ENCODE measurements around the gene MDFI. TPM values are rescaled to one million over a fixed set of nuclear protein-coding genes. Genes with fewer than 3 reads are reported as not detected.

The MDFI gene
- total RNA-seq, 1 experiment from 2014 or later: 0.52 TPM

- no peak for DNase-seq (ENCODE audit: extremely low read depth, low read depth)
These were observed 7.3 kb upstream of the MDFI start for GRCh38 chr6:41630946-41631345.

- DNase-seq (ENCODE audit: extremely low read depth, low read depth): no peak
These were observed 5.1 kb upstream of the MDFI start for GRCh38 chr6:41633056-41633634.

DNA sequence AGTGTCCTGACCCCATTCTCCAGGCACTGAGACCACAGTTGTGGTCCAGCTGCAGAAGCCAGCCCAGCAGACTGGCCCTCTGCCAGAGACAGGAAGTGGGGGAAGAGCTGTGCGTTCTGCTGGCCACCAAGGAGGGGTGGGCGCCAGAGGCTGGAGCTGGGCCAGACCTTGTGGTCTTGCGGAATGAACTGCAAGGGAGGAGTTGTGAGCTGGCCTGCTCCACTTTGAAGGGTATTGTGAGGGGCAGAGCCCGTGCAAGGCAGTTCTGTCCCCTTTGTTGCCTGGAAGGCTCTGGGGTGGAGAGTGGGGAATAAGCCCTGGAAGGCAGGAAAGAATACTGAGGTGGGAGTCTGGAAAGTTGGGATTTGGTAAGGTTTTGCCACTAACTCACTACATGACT lies 3.6 kb upstream of the MDFI start:
- no peak for DNase-seq (ENCODE audit: extremely low read depth, low read depth)

GRCh38 chr6:41635365-41635764 lies 2.9 kb upstream of the MDFI start:
- DNase-seq (ENCODE audit: extremely low read depth, low read depth): no peak

DNA sequence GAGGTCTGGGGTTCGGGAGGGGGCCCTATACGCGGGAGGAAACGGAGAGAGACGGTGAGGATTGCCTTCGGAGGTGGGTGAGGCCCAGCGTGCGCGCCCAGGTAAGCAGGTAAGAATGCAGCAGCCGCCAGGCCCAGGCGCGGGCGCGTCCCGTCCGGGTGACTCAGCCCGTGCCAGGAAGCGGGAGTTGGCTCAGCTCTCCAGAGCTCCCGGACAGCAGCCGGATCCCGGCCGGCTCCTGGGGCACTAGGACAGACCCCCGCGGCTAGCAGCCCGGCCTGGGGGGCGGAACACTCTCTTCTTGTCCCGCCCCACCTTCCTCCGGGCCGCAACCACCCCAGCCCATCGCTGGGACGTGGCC lies 1.5 kb upstream of the MDFI start:
- DNase-seq (ENCODE audit: extremely low read depth, low read depth): peak; percentile 11

DNA sequence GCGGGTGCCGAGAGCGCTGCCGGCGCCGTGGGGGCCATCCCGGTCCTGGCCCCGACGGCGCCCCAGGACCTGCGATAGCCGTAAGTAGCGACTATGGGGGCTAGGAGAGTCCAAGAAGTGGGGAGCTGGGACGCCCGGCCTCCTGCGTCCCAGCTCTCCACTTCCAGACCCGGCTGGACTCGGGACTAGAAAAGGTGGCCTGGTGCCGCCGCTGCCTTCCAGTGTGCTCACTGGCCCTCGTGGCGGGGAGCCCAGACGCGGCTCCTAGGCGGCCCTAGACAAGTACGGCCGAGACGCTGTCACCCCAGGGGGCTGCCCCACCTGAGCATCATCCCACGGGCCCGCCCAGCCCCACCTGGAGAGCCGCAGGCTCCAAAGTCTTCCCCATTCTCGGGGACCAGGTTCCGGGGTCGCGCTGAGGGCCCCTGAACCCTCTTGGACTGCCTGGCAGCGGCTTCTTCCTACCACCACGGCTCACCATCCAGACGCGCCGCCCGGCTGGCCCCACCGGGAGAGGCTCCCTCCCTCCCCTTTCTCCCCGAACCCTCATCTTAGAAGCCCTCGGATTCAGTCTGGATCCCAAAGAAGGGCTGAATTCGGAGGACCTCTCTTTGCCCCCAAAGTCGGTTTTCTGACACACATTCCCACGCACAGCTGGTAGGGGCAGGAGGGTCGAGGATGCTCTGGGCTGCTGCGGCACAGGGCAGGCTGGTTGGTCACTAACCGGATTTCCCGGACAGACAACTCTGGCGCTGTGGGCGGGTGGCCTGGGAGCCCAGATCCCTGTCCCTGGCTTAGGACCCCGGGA lies 870 bp upstream of the MDFI start:
- no peak for DNase-seq (ENCODE audit: extremely low read depth, low read depth)

DNA sequence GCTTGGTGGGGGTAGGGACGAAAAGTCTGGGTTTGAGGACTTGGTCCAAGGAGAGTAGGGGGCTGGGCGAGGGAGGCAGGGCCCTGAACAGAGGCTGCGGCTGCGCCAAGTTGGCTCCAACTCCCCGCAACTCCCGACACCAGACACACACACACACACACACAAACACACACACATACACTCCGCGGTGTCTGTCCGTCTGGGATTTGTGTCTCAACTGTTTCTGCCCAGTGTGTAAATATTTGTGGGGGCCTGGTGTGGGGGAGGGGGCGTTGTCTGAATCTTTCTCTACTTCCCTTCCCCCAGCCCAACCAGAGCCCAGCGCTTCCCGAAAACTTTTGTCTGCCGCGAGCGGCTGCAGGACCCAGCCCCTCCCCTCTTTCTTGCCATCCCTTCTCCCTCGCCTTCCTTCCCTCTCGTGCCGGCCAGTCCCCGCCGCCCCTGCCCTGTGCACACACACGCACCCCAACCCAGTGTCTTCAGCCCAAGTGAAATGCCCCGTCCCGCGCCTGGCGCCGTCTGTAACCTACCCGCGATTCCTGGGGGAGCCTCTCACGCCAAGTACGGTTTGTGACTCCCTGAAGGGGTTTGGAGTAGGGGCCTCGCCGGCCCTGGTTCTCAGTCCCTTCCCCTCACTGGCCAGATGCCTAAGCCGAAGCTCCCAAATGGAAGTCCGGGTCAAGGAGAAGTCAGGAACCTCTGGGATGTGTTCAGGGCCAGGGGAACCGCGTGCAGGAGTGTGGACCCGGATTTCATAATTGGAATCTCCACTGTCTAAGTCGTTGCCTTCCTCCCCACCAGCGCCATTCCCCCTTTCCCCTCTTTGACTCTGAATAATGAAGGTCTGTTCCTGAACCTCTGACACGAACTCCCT lies 904 bp downstream of the MDFI start:
- DNase-seq (ENCODE audit: extremely low read depth, low read depth): no peak

DNA sequence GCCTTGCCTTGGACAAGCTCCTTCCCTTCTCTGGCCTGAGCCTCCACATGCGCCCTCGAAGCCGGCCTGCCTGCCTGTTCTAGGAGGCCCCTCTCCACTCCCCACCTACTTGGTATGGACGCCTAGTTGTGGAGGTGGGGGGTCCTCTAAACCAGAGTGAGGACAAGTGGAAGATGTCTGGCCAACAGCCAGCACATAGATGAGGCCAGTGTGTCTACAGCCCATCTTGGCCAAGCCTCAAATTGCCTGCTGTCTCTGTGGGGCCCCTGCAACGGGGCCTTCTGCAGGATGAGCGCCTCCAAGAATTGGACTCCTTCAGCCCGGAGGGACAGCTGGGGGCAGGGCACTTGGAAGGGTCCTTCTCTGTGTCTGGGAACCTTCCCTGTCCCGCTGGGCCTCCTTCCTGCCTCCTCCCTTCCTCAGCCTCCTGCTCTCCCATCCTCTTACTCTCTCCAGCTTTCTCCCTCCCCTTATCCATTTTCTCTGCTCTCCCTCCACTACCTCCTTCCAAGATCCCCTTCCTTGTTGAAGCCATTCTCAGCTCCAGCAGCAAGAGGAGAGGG lies 1.6 kb downstream of the MDFI start:
- no peak for DNase-seq (ENCODE audit: extremely low read depth, low read depth)

- DNase-seq (ENCODE audit: extremely low read depth, low read depth): no peak
These were observed 2.2 kb downstream of the MDFI start for GRCh38 chr6:41640426-41640825.

DNA sequence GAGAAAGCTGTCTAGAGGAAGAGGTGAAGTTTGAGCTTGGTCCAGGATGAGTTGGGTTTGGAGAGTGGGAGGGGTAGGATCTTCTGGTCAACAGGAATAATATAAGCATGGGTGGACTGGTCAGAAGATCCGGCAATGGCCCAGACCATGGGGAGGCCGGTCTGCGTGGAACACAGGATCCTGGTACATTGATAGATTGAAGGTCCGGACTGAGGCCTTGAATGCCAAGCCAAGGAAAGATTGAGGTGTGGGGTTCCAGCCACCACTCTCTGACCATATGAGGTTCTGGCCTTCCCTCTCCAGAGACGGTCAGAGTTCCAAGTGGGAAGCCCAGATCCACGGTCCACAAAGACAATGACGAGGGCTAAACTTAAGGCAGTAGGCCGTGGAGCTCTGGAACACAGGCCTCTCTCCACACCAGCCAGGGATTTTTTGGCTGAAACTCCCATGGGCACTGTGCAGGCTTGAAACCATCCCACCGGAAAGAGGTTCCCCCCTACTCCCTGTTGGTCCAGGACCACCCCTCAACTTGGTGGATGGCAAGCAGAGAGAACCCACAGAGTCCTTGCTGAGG lies 3.2 kb downstream of the MDFI start:
- DNase-seq (ENCODE audit: extremely low read depth, low read depth): no peak

DNA sequence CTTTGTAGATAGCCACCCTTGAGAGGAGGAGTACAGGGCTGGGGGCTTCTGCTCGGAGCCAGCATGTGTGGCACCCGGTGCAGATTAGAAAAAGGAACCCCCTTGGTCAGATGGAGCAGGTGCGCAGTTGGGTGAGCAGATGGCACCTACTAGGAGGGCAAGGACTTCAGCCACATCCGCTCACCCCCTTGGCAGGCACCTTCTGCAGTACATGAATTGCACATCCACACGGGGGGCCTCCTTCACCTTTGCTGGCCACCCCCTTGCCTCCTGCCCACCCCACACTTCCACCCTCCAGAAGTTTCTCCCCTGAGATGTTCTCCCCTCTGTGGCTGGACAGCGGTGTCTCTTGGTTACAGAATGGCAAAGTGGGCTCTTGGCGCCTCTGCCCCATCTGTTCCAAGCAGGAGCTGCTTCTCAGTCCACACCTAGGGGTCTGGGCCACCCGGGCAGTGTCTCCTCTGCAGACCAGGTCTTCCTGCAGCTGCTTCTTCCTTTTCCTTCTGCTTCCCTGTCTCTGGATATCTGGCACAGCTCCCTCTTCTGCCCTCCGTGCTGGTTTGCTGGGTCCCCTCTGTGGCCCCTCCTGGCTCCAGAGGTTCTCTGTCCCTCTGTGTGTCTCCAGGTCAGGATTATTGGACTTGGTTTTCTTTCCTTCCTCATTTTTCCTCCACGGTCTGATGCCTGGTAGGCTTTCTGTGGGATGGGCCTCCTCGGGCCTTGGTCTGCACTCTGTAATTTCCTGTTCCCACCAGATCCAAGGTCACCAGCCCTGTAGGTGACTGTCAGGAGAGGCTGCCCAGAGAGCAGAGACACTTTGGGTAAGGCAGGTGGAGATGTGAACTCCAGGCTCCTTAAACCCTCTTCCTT lies 4.1 kb downstream of the MDFI start:
- DNase-seq (ENCODE audit: extremely low read depth, low read depth): no peak

GRCh38 chr6:41642960-41643898 lies 5.0 kb downstream of the MDFI start:
- no peak for DNase-seq (ENCODE audit: extremely low read depth, low read depth)

DNA sequence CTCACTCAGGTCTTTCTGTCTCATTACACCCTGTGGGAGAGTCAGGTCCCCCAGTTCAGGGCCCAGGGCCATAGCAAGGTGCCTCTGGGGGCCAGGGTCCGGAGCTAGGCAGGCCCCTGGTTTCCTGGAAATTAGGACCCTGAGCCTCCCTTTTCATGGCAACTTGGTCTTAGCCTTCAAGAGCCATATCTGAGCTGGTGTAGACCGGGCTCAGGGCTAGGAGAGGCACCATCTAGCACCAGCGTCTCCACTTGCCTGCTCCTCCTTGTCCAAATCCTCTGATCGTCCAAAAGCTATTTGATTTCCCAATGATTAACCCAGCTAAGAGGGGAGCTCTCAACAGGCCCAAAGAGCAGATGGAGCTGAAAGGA lies 5.6 kb downstream of the MDFI start:
- DNase-seq (ENCODE audit: extremely low read depth, low read depth): no peak

GRCh38 chr6:41644297-41644879 lies 6.1 kb downstream of the MDFI start:
- no peak for DNase-seq (ENCODE audit: extremely low read depth, low read depth)

- DNase-seq (ENCODE audit: extremely low read depth, low read depth): no peak
These were observed 6.8 kb downstream of the MDFI start for GRCh38 chr6:41645007-41645618.

DNA sequence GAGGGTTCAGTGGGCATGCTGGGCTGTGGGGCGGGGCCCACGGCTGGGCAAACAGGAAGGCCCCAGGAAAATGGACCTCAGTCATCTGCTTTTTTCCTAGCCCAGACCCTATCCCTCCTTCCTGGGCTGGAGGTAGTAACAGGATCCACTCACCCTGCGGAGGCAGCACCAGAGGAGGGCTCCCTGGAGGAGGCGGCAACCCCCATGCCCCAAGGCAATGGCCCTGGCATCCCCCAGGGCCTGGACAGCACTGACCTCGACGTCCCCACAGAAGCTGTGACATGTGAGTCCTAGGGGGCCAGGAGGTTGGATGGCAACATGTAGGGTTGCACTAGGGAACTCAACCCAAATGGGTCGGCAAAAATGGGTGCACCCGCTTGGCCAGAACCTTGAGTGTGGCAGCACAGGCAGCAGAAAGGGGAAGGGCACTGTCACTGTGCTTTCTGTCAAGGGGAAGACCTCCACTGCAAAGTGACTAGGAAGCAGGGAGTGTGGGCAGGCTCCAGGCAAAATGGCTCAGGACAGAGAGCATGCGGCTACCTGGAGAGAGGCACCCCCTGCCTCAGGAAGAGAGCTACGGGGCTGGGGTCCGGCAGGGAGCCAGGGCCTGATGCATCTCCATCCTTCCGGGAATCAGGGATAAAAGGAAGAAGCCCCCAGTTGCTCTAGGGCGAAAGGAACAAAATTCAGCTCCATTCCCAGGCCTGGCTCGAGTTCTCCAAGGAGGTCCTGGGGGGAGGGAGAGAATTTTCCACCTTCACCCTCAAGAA lies 7.9 kb downstream of the MDFI start:
- DNase-seq (ENCODE audit: extremely low read depth, low read depth): no peak

DNA sequence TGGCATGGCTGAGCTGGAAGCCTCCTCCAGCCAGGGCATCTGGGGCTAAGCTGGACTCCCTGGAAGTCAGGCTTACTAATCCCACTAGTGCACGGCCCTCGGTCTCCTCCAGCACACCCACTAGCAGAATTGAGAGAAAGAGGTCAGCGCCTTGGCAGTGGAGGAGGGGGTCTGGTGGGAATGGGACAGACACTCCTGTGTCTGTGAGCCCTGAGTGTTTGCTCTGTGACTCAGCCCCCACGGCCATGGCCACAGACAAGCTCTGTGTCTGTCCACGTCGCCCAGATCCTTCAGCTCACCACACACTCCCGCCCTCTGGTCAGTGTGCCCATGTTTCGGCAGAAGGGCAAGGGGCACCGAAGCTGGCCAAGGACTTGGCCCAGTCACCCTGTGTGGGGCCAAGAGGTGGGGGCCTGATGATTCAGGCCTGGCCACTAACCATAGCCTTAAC lies 8.8 kb downstream of the MDFI start:
- DNase-seq (ENCODE audit: extremely low read depth, low read depth): no peak
